Astrocyte (in vitro differentiated cells and primary cell): ENCODE results near the gene TMC1.

Experiments
- EZH2 ChIP-seq: IDR thresholded peaks from 2 replicates; pipeline ENCODE4 v1.6.1; 2012; ENCODE audit warnings: mild to moderate bottlenecking, low read length, inconsistent platforms; ENCODE audit not compliant: insufficient read depth
- TF ChIP-seq, protein P1 (sequence below): IDR thresholded peaks from 2 replicates; pipeline ENCODE4 v1.5.1; 2011; ENCODE audit warnings: low read depth, mild to moderate bottlenecking, inconsistent platforms, low read length, moderate library complexity; ENCODE audit not compliant: insufficient read depth

DNA sequence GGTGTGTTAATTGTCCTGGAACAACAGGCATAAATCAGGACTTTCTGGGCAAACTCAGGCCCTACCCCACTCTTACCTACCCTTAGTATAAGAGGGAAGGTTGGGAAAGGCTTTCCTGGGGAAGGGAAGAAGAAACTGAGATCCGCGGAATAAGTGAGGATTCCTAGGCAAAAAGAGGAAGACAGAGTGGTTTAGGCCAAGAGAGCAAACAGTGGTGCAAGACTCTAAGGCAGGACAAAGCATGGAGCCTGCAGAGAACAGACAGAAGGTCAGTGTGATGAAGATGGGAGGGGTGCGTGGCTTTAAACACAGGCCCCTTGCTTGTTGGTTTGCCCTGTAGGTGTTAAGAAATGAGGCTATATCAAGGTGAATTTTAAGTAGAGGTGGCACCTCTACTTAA is 69.4 kb downstream of the TMC1 start:
- TF ChIP-seq, protein P1, sequence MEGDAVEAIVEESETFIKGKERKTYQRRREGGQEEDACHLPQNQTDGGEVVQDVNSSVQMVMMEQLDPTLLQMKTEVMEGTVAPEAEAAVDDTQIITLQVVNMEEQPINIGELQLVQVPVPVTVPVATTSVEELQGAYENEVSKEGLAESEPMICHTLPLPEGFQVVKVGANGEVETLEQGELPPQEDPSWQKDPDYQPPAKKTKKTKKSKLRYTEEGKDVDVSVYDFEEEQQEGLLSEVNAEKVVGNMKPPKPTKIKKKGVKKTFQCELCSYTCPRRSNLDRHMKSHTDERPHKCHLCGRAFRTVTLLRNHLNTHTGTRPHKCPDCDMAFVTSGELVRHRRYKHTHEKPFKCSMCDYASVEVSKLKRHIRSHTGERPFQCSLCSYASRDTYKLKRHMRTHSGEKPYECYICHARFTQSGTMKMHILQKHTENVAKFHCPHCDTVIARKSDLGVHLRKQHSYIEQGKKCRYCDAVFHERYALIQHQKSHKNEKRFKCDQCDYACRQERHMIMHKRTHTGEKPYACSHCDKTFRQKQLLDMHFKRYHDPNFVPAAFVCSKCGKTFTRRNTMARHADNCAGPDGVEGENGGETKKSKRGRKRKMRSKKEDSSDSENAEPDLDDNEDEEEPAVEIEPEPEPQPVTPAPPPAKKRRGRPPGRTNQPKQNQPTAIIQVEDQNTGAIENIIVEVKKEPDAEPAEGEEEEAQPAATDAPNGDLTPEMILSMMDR = no peak
- no peak for TF ChIP-seq EZH2
